Kidney (tissue), 14 donors: ENCODE data around the gene KRT23. TPM values are rescaled to one million over a fixed set of nuclear protein-coding genes. Genes with fewer than 3 reads are reported as not detected.

Experiments
- DNase-seq, 5 donors: peaks; one replicate each; pipeline ENCODE4 v3.0.0-alpha.2; 2013 to 2020
- FAIRE-seq: peaks from 2 replicates; lab custom pipeline; 2012; peaks lifted over from hg19 to GRCh38; lab: Jason Lieb, UNC
- H3K27ac ChIP-seq, 2 donors: one replicate each; pipeline ENCODE4 v1.7.0; 2013; ENCODE audit warnings: low read depth in 2 of 2, low read length in 2 of 2, inconsistent platforms in 1 of 2
- H3K27me3 ChIP-seq: one replicate; pipeline ENCODE4 v1.7.1; 2013; ENCODE audit warnings: low read length, inconsistent platforms; ENCODE audit not compliant: control insufficient read depth, insufficient read depth
- H3K36me3 ChIP-seq, 3 donors: one replicate each; pipeline versions ENCODE4 v1.7.0 to v1.7.1; 2013; ENCODE audit warnings: low read length in 3 of 3, control low read depth in 1 of 3, inconsistent platforms in 1 of 3; ENCODE audit not compliant: insufficient read depth in 3 of 3, control insufficient read depth in 2 of 3
- H3K4me1 ChIP-seq, 3 donors: one replicate each; pipeline versions ENCODE4 v1.7.0 to v1.7.1; 2013; ENCODE audit warnings: low read length in 3 of 3, inconsistent platforms in 1 of 3, low read depth in 1 of 3; ENCODE audit not compliant: control insufficient read depth in 2 of 3, insufficient read depth in 2 of 3
- H3K4me3 ChIP-seq, 3 donors: one replicate each; pipeline versions ENCODE4 v1.7.0 to v1.8.1; 2013; ENCODE audit warnings: low read length in 3 of 3, control low read depth in 1 of 3, inconsistent platforms in 1 of 3
- H3K9ac ChIP-seq, 3 donors: one replicate each; pipeline versions ENCODE4 v1.7.0 to v1.7.1; 2013; ENCODE audit warnings: low read length in 3 of 3, control low read depth in 1 of 3, inconsistent platforms in 1 of 3
- H3K9me3 ChIP-seq, 3 donors: one replicate each; pipeline versions ENCODE4 v1.7.0 to v1.7.1; 2013; ENCODE audit warnings: low read length in 3 of 3, control low read depth in 1 of 3, inconsistent platforms in 1 of 3; ENCODE audit not compliant: control insufficient read depth in 2 of 3, insufficient read depth in 1 of 3
- CTCF ChIP-seq: IDR thresholded peaks from 3 replicates; pipeline ENCODE4 v1.5.1; 2012; ENCODE audit warnings: mild to moderate bottlenecking, moderate library complexity, borderline replicate concordance; ENCODE audit not compliant: insufficient read depth; ENCODE audit errors: extremely low read depth
- intact Hi-C: fragments of 100-400 bp; cut with DNase I; formaldehyde crosslinking; loops from one replicate; pipeline ENCODE4 v1.11.1; 2022
- polyA plus RNA-seq: library from polyadenylated mRNA; stranded (reverse); fragments of 350-450 nt; fragmentation: Illumina TruSeq; extraction: RNeasy Lipid Tissue Mini Kit (QIAGEN cat#74804); gene quantifications from one replicate; pipeline ENCODE4 v1.2.3, GENCODE V29; 2014; ENCODE audit warnings: low read depth, low replicate concordance; ENCODE audit not compliant: insufficient read depth
- total RNA-seq: library from RNA; stranded (reverse); fragmentation: NEBNext Ultra II Directional; extraction: Animal tissue kit (Norgen Biotek cat#: 25700); gene quantifications from one replicate; pipeline ENCODE4 v1.2.1, GENCODE V29; 2021
- donor health status: control.
- donor health status: control.
- donor health status: control.
- donor health status: control.
- donor health status: control.
- donor health status: DM: yes; HTN: yes; CAD: no.
- donor health status: Normal renal cell carcinoma (clear cell type).

Gene KRT23
- total and polyA plus RNA-seq, 2 donors from 2014 or later, result 2.2 to 4.2 TPM

- no peak overlapping the region for H3K4me3 ChIP-seq
- no peak overlapping the region for H3K9ac ChIP-seq
- no peaks in the 10 kb centered on the region for H3K36me3 ChIP-seq
- no peak overlapping the region for H3K27ac ChIP-seq
- TF ChIP-seq CTCF, result no peak
- H3K4me1 ChIP-seq, result no peaks in the 10 kb centered on the region
- no peaks in the 10 kb centered on the region for H3K9me3 ChIP-seq
- DNase-seq, result no peak
- no peak for FAIRE-seq
- H3K27me3 ChIP-seq, result no peaks in the 10 kb centered on the region
- intact Hi-C loops, result no loop called here
Observed at GRCh38 chr17:40878044-40878443, 59.4 kb downstream of the KRT23 start.

- Histone ChIP-seq H3K9ac (no peak overlapping the region), H3K27ac (no peak overlapping the region), H3K27me3 (no peaks in the 10 kb centered on the region), H3K4me1 (no peaks in the 10 kb centered on the region), H3K4me3 (no peak overlapping the region), H3K36me3 (no peaks in the 10 kb centered on the region), H3K9me3 (no peaks in the 10 kb centered on the region)
- intact Hi-C loops, result no loop called here
- FAIRE-seq, result no peak
- TF ChIP-seq CTCF, result no peak
- no peak for DNase-seq
Observed at GRCh38 chr17:40873801-40874200, 63.6 kb downstream of the KRT23 start.

- H3K36me3 ChIP-seq, result no peaks in the 10 kb centered on the region
- H3K9me3 ChIP-seq, result no peaks in the 10 kb centered on the region
- H3K27ac ChIP-seq, result no peak overlapping the region
- H3K27me3 ChIP-seq, result no peaks in the 10 kb centered on the region
- no peak overlapping the region for H3K4me3 ChIP-seq
- no peak for FAIRE-seq
- DNase-seq, result no peak
- intact Hi-C loops, result no loop called here
- no peak overlapping the region for H3K9ac ChIP-seq
- TF ChIP-seq CTCF, result no peak
- no peaks in the 10 kb centered on the region for H3K4me1 ChIP-seq
Observed at GRCh38 chr17:40873255-40873654, 64.2 kb downstream of the KRT23 start.

Other genes with a start within 250 kb of the KRT23 start
Only the 30 nearest of the 33 such genes appear.
- not detected for gene KRT25, start 182.3 kb downstream of the KRT23 start, total RNA-seq
- not detected for gene KRT25, start 182.3 kb downstream of the KRT23 start, polyA plus RNA-seq
- gene KRT26, start 165.4 kb downstream of the KRT23 start, total RNA-seq, result not detected
- not detected for gene KRT26, start 165.4 kb downstream of the KRT23 start, polyA plus RNA-seq
- gene KRT27, start 155.1 kb downstream of the KRT23 start, total RNA-seq, result not detected
- gene KRT27, start 155.1 kb downstream of the KRT23 start, polyA plus RNA-seq, result not detected
- gene KRT28, start 137.7 kb downstream of the KRT23 start, total RNA-seq, result not detected
- not detected for gene KRT28, start 137.7 kb downstream of the KRT23 start, polyA plus RNA-seq
- 47.9 TPM for gene KRT10, start 115.0 kb downstream of the KRT23 start, total RNA-seq
- gene KRT10, start 115.0 kb downstream of the KRT23 start, polyA plus RNA-seq, result 50.9 TPM
- not detected for gene KRT12, start 70.4 kb downstream of the KRT23 start, total RNA-seq
- not detected for gene KRT12, start 70.4 kb downstream of the KRT23 start, polyA plus RNA-seq
- not detected for gene KRT20, start 52.4 kb downstream of the KRT23 start, total RNA-seq
- gene KRT20, start 52.4 kb downstream of the KRT23 start, polyA plus RNA-seq, result not detected
- not detected for gene KRT39, start 29.3 kb upstream of the KRT23 start, total RNA-seq
- gene KRT39, start 29.3 kb upstream of the KRT23 start, polyA plus RNA-seq, result not detected
- not detected for gene KRT40, start 46.7 kb upstream of the KRT23 start, total RNA-seq
- not detected for gene KRT40, start 46.7 kb upstream of the KRT23 start, polyA plus RNA-seq
- gene KRTAP3-3, start 56.5 kb upstream of the KRT23 start, total RNA-seq, result not detected
- not detected for gene KRTAP3-3, start 56.5 kb upstream of the KRT23 start, polyA plus RNA-seq
- gene KRTAP3-2, start 62.3 kb upstream of the KRT23 start, total RNA-seq, result not detected
- gene KRTAP3-2, start 62.3 kb upstream of the KRT23 start, polyA plus RNA-seq, result not detected
- not detected for gene KRTAP3-1, start 71.5 kb upstream of the KRT23 start, total RNA-seq
- gene KRTAP3-1, start 71.5 kb upstream of the KRT23 start, polyA plus RNA-seq, result not detected
- gene KRTAP1-5, start 89.6 kb upstream of the KRT23 start, total RNA-seq, result not detected
- gene KRTAP1-5, start 89.6 kb upstream of the KRT23 start, polyA plus RNA-seq, result not detected
- gene KRTAP1-4, start 92.5 kb upstream of the KRT23 start, total RNA-seq, result not detected
- gene KRTAP1-4, start 92.5 kb upstream of the KRT23 start, polyA plus RNA-seq, result not detected
- not detected for gene KRTAP1-3, start 97.2 kb upstream of the KRT23 start, total RNA-seq
- not detected for gene KRTAP1-3, start 97.2 kb upstream of the KRT23 start, polyA plus RNA-seq
- gene KRTAP1-1, start 103.8 kb upstream of the KRT23 start, total RNA-seq, result not detected
- gene KRTAP1-1, start 103.8 kb upstream of the KRT23 start, polyA plus RNA-seq, result not detected
- gene KRTAP2-1, start 109.7 kb upstream of the KRT23 start, total RNA-seq, result not detected
- gene KRTAP2-1, start 109.7 kb upstream of the KRT23 start, polyA plus RNA-seq, result not detected
- not detected for gene KRTAP2-2, start 117.6 kb upstream of the KRT23 start, total RNA-seq
- gene KRTAP2-2, start 117.6 kb upstream of the KRT23 start, polyA plus RNA-seq, result not detected
- gene KRTAP2-3, start 122.5 kb upstream of the KRT23 start, total RNA-seq, result 0.28 TPM
- gene KRTAP2-3, start 122.5 kb upstream of the KRT23 start, polyA plus RNA-seq, result not detected
- not detected for gene KRTAP2-4, start 128.2 kb upstream of the KRT23 start, total RNA-seq
- gene KRTAP2-4, start 128.2 kb upstream of the KRT23 start, polyA plus RNA-seq, result not detected
- gene KRTAP4-7, start 146.5 kb upstream of the KRT23 start, total RNA-seq, result not detected
- gene KRTAP4-7, start 146.5 kb upstream of the KRT23 start, polyA plus RNA-seq, result not detected
- not detected for gene KRTAP4-8, start 160.5 kb upstream of the KRT23 start, total RNA-seq
- gene KRTAP4-8, start 160.5 kb upstream of the KRT23 start, polyA plus RNA-seq, result not detected
- gene KRTAP4-16, start 164.6 kb upstream of the KRT23 start, total RNA-seq, result not detected
- gene KRTAP4-16, start 164.6 kb upstream of the KRT23 start, polyA plus RNA-seq, result not detected
- gene KRTAP4-9, start 167.7 kb upstream of the KRT23 start, total RNA-seq, result not detected
- not detected for gene KRTAP4-9, start 167.7 kb upstream of the KRT23 start, polyA plus RNA-seq
- gene KRTAP4-11, start 180.7 kb upstream of the KRT23 start, total RNA-seq, result not detected
- not detected for gene KRTAP4-11, start 180.7 kb upstream of the KRT23 start, polyA plus RNA-seq
- not detected for gene KRTAP4-12, start 186.5 kb upstream of the KRT23 start, total RNA-seq
- gene KRTAP4-12, start 186.5 kb upstream of the KRT23 start, polyA plus RNA-seq, result not detected
- gene KRTAP4-6, start 202.9 kb upstream of the KRT23 start, total RNA-seq, result not detected
- not detected for gene KRTAP4-6, start 202.9 kb upstream of the KRT23 start, polyA plus RNA-seq
- not detected for gene KRTAP4-5, start 212.2 kb upstream of the KRT23 start, total RNA-seq
- gene KRTAP4-5, start 212.2 kb upstream of the KRT23 start, polyA plus RNA-seq, result not detected
- not detected for gene KRTAP4-4, start 223.1 kb upstream of the KRT23 start, total RNA-seq
- gene KRTAP4-4, start 223.1 kb upstream of the KRT23 start, polyA plus RNA-seq, result not detected
- not detected for gene KRTAP4-3, start 230.6 kb upstream of the KRT23 start, total RNA-seq
- gene KRTAP4-3, start 230.6 kb upstream of the KRT23 start, polyA plus RNA-seq, result not detected